DND-41 (cell line): Measurements from ENCODE around the gene LINGO1.

ENCODE experiments used
- ATAC-seq: fragments of 200-7000 bp; cut with Tn5 transposase; 3 replicates; pipeline ENCODE4 v1.9.1; 2021; ENCODE audit warnings: low read depth; ENCODE audit not compliant: insufficient read depth
- DNase-seq: peaks from one replicate; pipeline ENCODE4 v3.0.0-alpha.2; 2020
- H2AFZ ChIP-seq: 2 replicates; pipeline ENCODE4 v1.6.0; 2012; ENCODE audit warnings: low read depth, low read length
- H3K27ac ChIP-seq: 2 replicates; pipeline ENCODE4 v1.5.1; 2012; ENCODE audit warnings: low read length, inconsistent platforms
- H3K27me3 ChIP-seq: fragments of 200-600 bp; sonication (generic); 2 replicates; pipeline ENCODE4 v1.6.0; 2012; ENCODE audit warnings: low read length, mild to moderate bottlenecking, inconsistent platforms; ENCODE audit not compliant: insufficient read depth, poor library complexity
- H3K36me3 ChIP-seq: 2 replicates; pipeline ENCODE4 v1.5.1; 2012; ENCODE audit warnings: low read length, inconsistent platforms; ENCODE audit not compliant: insufficient read depth
- H3K4me1 ChIP-seq: 2 replicates; pipeline ENCODE4 v1.5.1; 2012; ENCODE audit warnings: mild to moderate bottlenecking, low read length; ENCODE audit not compliant: insufficient read depth
- H3K4me2 ChIP-seq: 2 replicates; pipeline ENCODE4 v1.6.0; 2012; ENCODE audit warnings: mild to moderate bottlenecking, moderate library complexity, low read length, inconsistent platforms; ENCODE audit not compliant: insufficient read depth
- H3K4me3 ChIP-seq, 2 experiments: fragments of 200-600 bp in 1 of 2; shearing (Covaris generic) in 1 of 2; 2 replicates each; pipeline ENCODE4 v1.5.1; 2012 to 2016; ENCODE audit warnings: inconsistent platforms in 2 of 2, low read length in 2 of 2, mild to moderate bottlenecking in 2 of 2, low read depth in 1 of 2, moderate library complexity in 1 of 2
- H3K79me2 ChIP-seq: 2 replicates; pipeline ENCODE4 v1.6.0; 2012; ENCODE audit warnings: low read length, inconsistent platforms; ENCODE audit not compliant: insufficient read depth
- H3K9ac ChIP-seq: 2 replicates; pipeline ENCODE4 v1.6.0; 2012; ENCODE audit warnings: low read depth, mild to moderate bottlenecking, inconsistent platforms, low read length, moderate library complexity
- H3K9me3 ChIP-seq: 2 replicates; pipeline ENCODE4 v1.5.1; 2012; ENCODE audit warnings: low read length, moderate library complexity, mild to moderate bottlenecking, inconsistent platforms; ENCODE audit not compliant: insufficient read depth, severe bottlenecking
- H4K20me1 ChIP-seq: 2 replicates; pipeline ENCODE4 v1.6.0; 2012; ENCODE audit warnings: low read length; ENCODE audit not compliant: insufficient read depth
- CTCF ChIP-seq: IDR thresholded peaks from 2 replicates; pipeline ENCODE4 v1.5.1; 2012; ENCODE audit warnings: borderline replicate concordance, low read length, moderate library complexity, mild to moderate bottlenecking; ENCODE audit not compliant: poor library complexity, severe bottlenecking; ENCODE audit errors: extremely low read depth
- EZH2 ChIP-seq: IDR thresholded peaks from 3 replicates; pipeline ENCODE4 v1.6.1; 2012; ENCODE audit warnings: borderline replicate concordance, low read depth, mild to moderate bottlenecking, moderate library complexity, low read length, inconsistent platforms; ENCODE audit not compliant: severe bottlenecking

LINGO1 gene

GRCh38 chr15:77615472-77615871, 17.2 kb downstream of the LINGO1 start:
- Histone ChIP-seq H3K36me3 (no peaks in the 10 kb centered on the region), H4K20me1 (no peaks in the 10 kb centered on the region), H3K4me2 (no peak overlapping the region), H3K4me3 (no peak overlapping the region), H3K27me3 (no peaks in the 10 kb centered on the region), H3K27ac (no peak overlapping the region), H2AFZ (no peak overlapping the region), H3K9ac (no peak overlapping the region), H3K79me2 (no peaks in the 10 kb centered on the region), H3K9me3 (no peaks in the 10 kb centered on the region), H3K4me1 (no peaks in the 10 kb centered on the region)
- DNase-seq, result no peak
- ATAC-seq, result no peak
- TF ChIP-seq CTCF (no peak), EZH2 (no peak)

- DNase-seq, result no peak
- Histone ChIP-seq H3K9me3 (no peaks in the 10 kb centered on the region), H3K4me2 (no peak overlapping the region), H3K4me3 (no peak overlapping the region), H3K4me1 (no peaks in the 10 kb centered on the region), H3K9ac (no peak overlapping the region), H3K36me3 (no peaks in the 10 kb centered on the region), H3K27ac (no peak overlapping the region), H3K27me3 (no peaks in the 10 kb centered on the region), H4K20me1 (no peaks in the 10 kb centered on the region), H2AFZ (no peak overlapping the region), H3K79me2 (no peaks in the 10 kb centered on the region)
- ATAC-seq, result no peak
- TF ChIP-seq CTCF (no peak), EZH2 (no peak)
These were observed 18.4 kb downstream of the LINGO1 start for GRCh38 chr15:77614251-77614806.

DNA sequence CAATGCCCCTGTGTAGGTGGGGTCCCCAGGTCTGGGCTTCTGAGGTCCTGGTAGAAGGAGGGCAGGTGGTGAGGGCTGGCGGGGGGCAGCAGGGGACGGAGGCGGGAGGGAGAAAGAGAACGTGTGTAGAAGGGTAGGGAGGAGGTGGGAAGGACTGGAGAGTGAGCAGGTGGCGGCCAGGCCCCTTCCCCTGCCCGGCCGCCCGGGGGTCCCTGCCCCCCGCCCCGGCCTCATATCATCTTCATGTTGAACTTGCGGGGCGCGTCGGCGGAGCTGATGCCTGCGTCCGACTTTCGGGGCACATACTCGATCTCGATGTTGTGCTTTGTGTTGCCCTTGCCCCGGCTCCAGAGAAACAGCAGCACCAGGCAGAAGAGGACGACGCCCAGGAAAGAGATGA, 18.9 kb downstream of the LINGO1 start:
- no peaks in the 10 kb centered on the region for H3K79me2 ChIP-seq
- no peak for ATAC-seq

More for the DNA sequence above, 18.9 kb downstream of the LINGO1 start:
- no peaks in the 10 kb centered on the region for H3K27me3 ChIP-seq
- no peak overlapping the region for H2AFZ ChIP-seq
- H3K36me3 ChIP-seq, result no peaks in the 10 kb centered on the region
- no peaks in the 10 kb centered on the region for H3K9me3 ChIP-seq
- H3K4me2 ChIP-seq, result no peak overlapping the region
- TF ChIP-seq EZH2 (no peak), CTCF (no peak)
- no peak overlapping the region for H3K27ac ChIP-seq
- no peak overlapping the region for H3K9ac ChIP-seq
- H4K20me1 ChIP-seq, result no peaks in the 10 kb centered on the region
- no peaks in the 10 kb centered on the region for H3K4me1 ChIP-seq
- H3K4me3 ChIP-seq, result no peak overlapping the region
- DNase-seq, result no peak
